Panc1 (cell line): Measurements from ENCODE around the gene ZNF670. TPM values are rescaled to one million over a fixed set of nuclear protein-coding genes. Genes with fewer than 3 reads are reported as not detected.

ENCODE experiments used
- ATAC-seq: fragments of 200-7000 bp; cut with Tn5 transposase; 2 replicates; pipeline ENCODE4 v1.9.1; 2020; ENCODE audit warnings: mild to moderate bottlenecking, moderate library complexity
- BruUV-seq: library from RNA; stranded (reverse); fragments of 400-500 nt; replicated peaks from 2 replicates; lab custom pipeline; 2021; lab: Mats Ljungman, UMichigan
- CTCF ChIA-PET: fragments of 300-600 bp; sonication (Branson Sonifier 250); formaldehyde crosslinking; loops from one replicate; lab custom pipeline; 2022; ENCODE audit warnings: antibody characterized with exemption; lab: Charles Lee
- POLR2A ChIA-PET: fragments of 300-600 bp; sonication (Branson Sonifier 250); formaldehyde crosslinking; loops from one replicate; lab custom pipeline; 2022; ENCODE audit warnings: antibody characterized with exemption; lab: Charles Lee
- DNase-seq: peaks from one replicate; pipeline ENCODE4 v3.0.0-alpha.2; 2010; ENCODE audit warnings: low read depth, low spot score
- H3K27ac ChIP-seq: 2 replicates; pipeline ENCODE4 v1.5.1; 2011; ENCODE audit warnings: mild to moderate bottlenecking, low read length, inconsistent platforms
- H3K27me3 ChIP-seq: fragments of 200-500 bp; sonication (Bioruptor generic); 2 replicates; pipeline ENCODE4 v1.6.0; 2014; ENCODE audit warnings: low read length, inconsistent platforms; ENCODE audit not compliant: control insufficient read depth, insufficient read depth
- H3K36me3 ChIP-seq: fragments of 200-500 bp; sonication (Bioruptor generic); 2 replicates; pipeline ENCODE4 v1.5.1; 2014; ENCODE audit warnings: inconsistent platforms, mild to moderate bottlenecking, low read length, moderate library complexity; ENCODE audit not compliant: control insufficient read depth, insufficient read depth
- H3K4me1 ChIP-seq: 2 replicates; pipeline ENCODE4 v1.5.1; 2011; ENCODE audit warnings: inconsistent platforms, mild to moderate bottlenecking, low read length, moderate library complexity; ENCODE audit not compliant: control insufficient read depth, insufficient read depth
- H3K4me3 ChIP-seq, 2 experiments: 2 replicates each; pipeline ENCODE4 v1.5.1; 2011 to 2012; ENCODE audit warnings: low read depth in 2 of 2, low read length in 2 of 2, mild to moderate bottlenecking in 2 of 2, inconsistent platforms in 1 of 2, moderate library complexity in 1 of 2
- H3K9me3 ChIP-seq: fragments of 200-500 bp; sonication (Bioruptor generic); 2 replicates; pipeline ENCODE4 v1.5.1; 2014; ENCODE audit warnings: low read depth, mild to moderate bottlenecking, inconsistent platforms, low read length, moderate library complexity; ENCODE audit not compliant: control insufficient read depth, insufficient read depth
- POLR2AphosphoS5 ChIP-seq: IDR thresholded peaks from 2 replicates; pipeline ENCODE4 v1.6.1; 2012; ENCODE audit warnings: mild to moderate bottlenecking, low read depth, low read length, moderate library complexity
- SIN3A ChIP-seq: IDR thresholded peaks from 2 replicates; pipeline ENCODE4 v1.6.1; 2012; ENCODE audit warnings: low read depth, mild to moderate bottlenecking, low read length, moderate library complexity, borderline replicate concordance; ENCODE audit not compliant: insufficient read depth
- TCF7L2 ChIP-seq: IDR thresholded peaks from 2 replicates; pipeline ENCODE4 v1.6.1; 2011; ENCODE audit warnings: mild to moderate bottlenecking, low read depth, low read length, inconsistent platforms
- in situ Hi-C: cut with HindIII; loops from 2 replicates; pipeline ENCODE4 v1.10.0; 2016; ENCODE audit warnings: low sequenced_read_pairs, low pct_unique_long_range_greater_than_20kb
- intact Hi-C: fragments of 100-400 bp; cut with micrococcal nuclease; formaldehyde crosslinking; loops from one replicate; pipeline ENCODE4 v1.10.0; 2022; ENCODE audit not compliant: unreplicated experiment
- total RNA-seq: library from RNA; stranded (reverse); gene quantifications from one replicate; pipeline ENCODE4 v1.2.1, GENCODE V29; 2021; ENCODE audit not compliant: unreplicated experiment
- TF ChIP-seq, protein P1 (sequence below): fragments of 450-650 bp; IDR thresholded peaks from 2 replicates; pipeline ENCODE4 v1.5.1; 2017; ENCODE audit warnings: mild to moderate bottlenecking
- TF ChIP-seq, protein P2 (sequence below), 2 experiments: IDR thresholded peaks; 2 replicates each; pipeline ENCODE4 v1.6.1; 2011 to 2012; ENCODE audit warnings: low read depth in 2 of 2, control low read depth in 1 of 2, low read length in 1 of 2, mild to moderate bottlenecking in 1 of 2, moderate library complexity in 1 of 2; ENCODE audit not compliant: insufficient read depth in 1 of 2

The ZNF670 gene
- total RNA-seq, 1 experiment from 2014 or later, result 6.4 TPM

GRCh38 chr1:247096544-247096943 lies 17.9 kb upstream of the ZNF670 start:
- no peak overlapping the region for H3K4me3 ChIP-seq
- ChIA-PET CTCF (no interaction called here), POLR2A (no interaction called here)
- H3K4me1 ChIP-seq, result no peaks in the 10 kb centered on the region
- H3K27ac ChIP-seq, result no peak overlapping the region
- intact Hi-C loops (no loop called here), in situ Hi-C loops (no loop called here)
- H3K9me3 ChIP-seq, result peaks cover 28% of the 10 kb centered on the region
- ATAC-seq (peak; percentile 56; the same call in 1 of the 2 replicates), DNase-seq (no peak)
- TF ChIP-seq SIN3A (no peak), TCF7L2 (no peak), POLR2AphosphoS5 (no peak)
- TF ChIP-seq, protein P1, sequence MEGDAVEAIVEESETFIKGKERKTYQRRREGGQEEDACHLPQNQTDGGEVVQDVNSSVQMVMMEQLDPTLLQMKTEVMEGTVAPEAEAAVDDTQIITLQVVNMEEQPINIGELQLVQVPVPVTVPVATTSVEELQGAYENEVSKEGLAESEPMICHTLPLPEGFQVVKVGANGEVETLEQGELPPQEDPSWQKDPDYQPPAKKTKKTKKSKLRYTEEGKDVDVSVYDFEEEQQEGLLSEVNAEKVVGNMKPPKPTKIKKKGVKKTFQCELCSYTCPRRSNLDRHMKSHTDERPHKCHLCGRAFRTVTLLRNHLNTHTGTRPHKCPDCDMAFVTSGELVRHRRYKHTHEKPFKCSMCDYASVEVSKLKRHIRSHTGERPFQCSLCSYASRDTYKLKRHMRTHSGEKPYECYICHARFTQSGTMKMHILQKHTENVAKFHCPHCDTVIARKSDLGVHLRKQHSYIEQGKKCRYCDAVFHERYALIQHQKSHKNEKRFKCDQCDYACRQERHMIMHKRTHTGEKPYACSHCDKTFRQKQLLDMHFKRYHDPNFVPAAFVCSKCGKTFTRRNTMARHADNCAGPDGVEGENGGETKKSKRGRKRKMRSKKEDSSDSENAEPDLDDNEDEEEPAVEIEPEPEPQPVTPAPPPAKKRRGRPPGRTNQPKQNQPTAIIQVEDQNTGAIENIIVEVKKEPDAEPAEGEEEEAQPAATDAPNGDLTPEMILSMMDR, result no peak
- TF ChIP-seq, protein P2, sequence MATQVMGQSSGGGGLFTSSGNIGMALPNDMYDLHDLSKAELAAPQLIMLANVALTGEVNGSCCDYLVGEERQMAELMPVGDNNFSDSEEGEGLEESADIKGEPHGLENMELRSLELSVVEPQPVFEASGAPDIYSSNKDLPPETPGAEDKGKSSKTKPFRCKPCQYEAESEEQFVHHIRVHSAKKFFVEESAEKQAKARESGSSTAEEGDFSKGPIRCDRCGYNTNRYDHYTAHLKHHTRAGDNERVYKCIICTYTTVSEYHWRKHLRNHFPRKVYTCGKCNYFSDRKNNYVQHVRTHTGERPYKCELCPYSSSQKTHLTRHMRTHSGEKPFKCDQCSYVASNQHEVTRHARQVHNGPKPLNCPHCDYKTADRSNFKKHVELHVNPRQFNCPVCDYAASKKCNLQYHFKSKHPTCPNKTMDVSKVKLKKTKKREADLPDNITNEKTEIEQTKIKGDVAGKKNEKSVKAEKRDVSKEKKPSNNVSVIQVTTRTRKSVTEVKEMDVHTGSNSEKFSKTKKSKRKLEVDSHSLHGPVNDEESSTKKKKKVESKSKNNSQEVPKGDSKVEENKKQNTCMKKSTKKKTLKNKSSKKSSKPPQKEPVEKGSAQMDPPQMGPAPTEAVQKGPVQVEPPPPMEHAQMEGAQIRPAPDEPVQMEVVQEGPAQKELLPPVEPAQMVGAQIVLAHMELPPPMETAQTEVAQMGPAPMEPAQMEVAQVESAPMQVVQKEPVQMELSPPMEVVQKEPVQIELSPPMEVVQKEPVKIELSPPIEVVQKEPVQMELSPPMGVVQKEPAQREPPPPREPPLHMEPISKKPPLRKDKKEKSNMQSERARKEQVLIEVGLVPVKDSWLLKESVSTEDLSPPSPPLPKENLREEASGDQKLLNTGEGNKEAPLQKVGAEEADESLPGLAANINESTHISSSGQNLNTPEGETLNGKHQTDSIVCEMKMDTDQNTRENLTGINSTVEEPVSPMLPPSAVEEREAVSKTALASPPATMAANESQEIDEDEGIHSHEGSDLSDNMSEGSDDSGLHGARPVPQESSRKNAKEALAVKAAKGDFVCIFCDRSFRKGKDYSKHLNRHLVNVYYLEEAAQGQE (IDR thresholded peaks at IDR 0.05; ENCODE audit: insufficient read depth in 1 of 2, low read depth in 2 of 2, low read length in 1 of 2), result no peak
- no peaks in the 10 kb centered on the region for H3K27me3 ChIP-seq
- no TSS peak for BruUV-seq
- peaks cover 12% of the 10 kb centered on the region for H3K36me3 ChIP-seq

DNA sequence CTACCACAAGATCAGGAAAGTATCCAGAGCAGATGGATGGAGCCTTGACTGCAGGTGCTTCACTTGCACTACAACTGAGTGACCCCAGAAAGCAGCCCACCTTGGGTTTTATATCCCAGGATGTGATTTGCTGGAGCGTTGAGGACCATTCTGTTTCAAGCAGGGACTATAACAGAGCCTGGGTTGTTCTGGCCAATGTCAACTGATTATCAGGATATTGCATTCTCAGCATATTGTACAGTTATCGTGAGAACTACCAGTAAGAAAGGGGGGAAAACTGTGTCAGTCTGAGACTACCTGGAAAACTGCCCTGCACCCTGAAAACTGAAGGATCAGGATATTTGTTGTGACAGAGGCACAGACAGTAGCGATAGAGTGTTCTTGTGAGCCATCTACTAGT lies 17.5 kb upstream of the ZNF670 start:
- peaks cover 7% of the 10 kb centered on the region for H3K36me3 ChIP-seq
- no peak overlapping the region for H3K4me3 ChIP-seq
- no TSS peak for BruUV-seq
- ATAC-seq (no peak), DNase-seq (no peak)
- POLR2A ChIA-PET, result no interaction called here
- H3K4me1 ChIP-seq, result no peaks in the 10 kb centered on the region
- H3K27ac ChIP-seq, result no peak overlapping the region
- in situ Hi-C loops (no loop called here), intact Hi-C loops (no loop called here)
- TF ChIP-seq POLR2AphosphoS5 (no peak), SIN3A (no peak), TCF7L2 (no peak)
- TF ChIP-seq, protein P1, result no peak
- TF ChIP-seq, protein P2 (IDR thresholded peaks at IDR 0.05; ENCODE audit: insufficient read depth in 1 of 2, low read depth in 2 of 2, low read length in 1 of 2), result no peak
- H3K9me3 ChIP-seq, result peaks cover 23% of the 10 kb centered on the region
- CTCF ChIA-PET, result no interaction called here
- no peaks in the 10 kb centered on the region for H3K27me3 ChIP-seq
